ENCODE data around the gene MON2.

- TF ChIP-seq POLR2A (IDR thresholded peaks at IDR 0.05) (no peak), CTCF (IDR thresholded peaks at IDR 0.05) (no peak), EP300 (IDR thresholded peaks at IDR 0.05) (no peak)
Observed at GRCh38 chr12:62646566-62646965, 179.9 kb downstream of the MON2 start.
